GM12801 (cell line): Measurements from ENCODE around the gene NHSL2.

Experiments
- TF ChIP-seq, protein P1 (sequence below): IDR thresholded peaks from one replicate; pipeline ENCODE4 v1.5.1; 2011; ENCODE audit warnings: control low read depth; ENCODE audit not compliant: insufficient read length; ENCODE audit errors: extremely low read depth

The NHSL2 gene

DNA sequence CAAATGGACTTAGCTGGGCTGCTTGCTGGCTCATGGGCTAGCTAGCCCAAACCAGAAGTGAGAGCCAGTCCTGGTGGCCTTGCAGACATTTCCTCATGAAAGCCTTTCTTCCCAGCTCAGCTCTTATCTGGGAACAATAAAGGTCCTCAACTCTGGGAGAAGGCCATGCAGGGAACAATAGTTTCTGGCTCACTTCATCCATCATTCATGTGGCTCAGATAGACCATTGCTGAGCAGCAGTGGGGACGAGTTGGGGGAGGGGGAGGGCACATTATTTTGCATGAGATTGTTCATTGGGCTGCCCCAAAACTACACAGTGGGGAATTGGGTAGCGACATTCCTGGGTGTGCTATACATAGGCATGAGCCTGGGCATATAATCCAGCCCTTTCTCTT, 47.6 kb downstream of the NHSL2 start:
- TF ChIP-seq, protein P1, sequence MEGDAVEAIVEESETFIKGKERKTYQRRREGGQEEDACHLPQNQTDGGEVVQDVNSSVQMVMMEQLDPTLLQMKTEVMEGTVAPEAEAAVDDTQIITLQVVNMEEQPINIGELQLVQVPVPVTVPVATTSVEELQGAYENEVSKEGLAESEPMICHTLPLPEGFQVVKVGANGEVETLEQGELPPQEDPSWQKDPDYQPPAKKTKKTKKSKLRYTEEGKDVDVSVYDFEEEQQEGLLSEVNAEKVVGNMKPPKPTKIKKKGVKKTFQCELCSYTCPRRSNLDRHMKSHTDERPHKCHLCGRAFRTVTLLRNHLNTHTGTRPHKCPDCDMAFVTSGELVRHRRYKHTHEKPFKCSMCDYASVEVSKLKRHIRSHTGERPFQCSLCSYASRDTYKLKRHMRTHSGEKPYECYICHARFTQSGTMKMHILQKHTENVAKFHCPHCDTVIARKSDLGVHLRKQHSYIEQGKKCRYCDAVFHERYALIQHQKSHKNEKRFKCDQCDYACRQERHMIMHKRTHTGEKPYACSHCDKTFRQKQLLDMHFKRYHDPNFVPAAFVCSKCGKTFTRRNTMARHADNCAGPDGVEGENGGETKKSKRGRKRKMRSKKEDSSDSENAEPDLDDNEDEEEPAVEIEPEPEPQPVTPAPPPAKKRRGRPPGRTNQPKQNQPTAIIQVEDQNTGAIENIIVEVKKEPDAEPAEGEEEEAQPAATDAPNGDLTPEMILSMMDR, result no peak

DNA sequence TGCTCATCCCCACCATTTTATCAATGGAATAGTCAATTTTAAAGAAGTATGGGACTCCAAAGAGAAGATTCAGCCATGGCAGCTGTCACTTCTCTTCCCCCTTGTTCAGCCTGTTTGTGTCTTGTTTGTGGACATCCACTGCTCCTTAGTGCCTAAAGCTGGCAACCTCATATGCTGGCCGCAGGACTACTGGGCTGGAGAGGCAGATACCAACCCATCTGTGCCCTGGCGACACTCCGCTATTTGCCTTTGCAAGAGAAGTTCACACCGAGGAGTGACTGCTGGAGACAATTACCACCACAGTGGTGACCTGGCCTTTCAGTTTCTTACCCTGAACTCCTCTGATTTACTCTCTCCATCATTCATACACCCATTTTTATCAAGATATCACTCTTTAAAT, 64.3 kb downstream of the NHSL2 start:
- TF ChIP-seq, protein P1, result no peak

DNA sequence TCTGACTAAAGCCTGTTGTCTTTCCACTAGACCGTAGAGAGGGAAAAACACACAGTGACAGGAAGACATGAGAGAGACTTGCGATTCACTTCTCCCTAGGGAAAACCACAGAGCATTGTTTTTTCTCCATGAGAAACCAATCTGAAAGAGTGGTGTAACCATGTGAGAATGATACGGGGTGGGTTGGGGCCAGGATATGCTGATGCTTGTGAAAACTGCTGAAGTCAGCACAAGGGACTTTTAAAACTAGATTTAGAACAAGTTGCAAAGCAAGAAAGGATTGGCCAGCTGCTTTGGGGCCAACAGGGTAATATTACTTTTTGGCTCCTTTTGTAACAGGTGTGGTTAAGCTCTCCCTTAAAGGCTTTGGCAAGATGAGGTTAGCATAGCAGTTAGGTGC, 66.1 kb downstream of the NHSL2 start:
- TF ChIP-seq, protein P1, result no peak

DNA sequence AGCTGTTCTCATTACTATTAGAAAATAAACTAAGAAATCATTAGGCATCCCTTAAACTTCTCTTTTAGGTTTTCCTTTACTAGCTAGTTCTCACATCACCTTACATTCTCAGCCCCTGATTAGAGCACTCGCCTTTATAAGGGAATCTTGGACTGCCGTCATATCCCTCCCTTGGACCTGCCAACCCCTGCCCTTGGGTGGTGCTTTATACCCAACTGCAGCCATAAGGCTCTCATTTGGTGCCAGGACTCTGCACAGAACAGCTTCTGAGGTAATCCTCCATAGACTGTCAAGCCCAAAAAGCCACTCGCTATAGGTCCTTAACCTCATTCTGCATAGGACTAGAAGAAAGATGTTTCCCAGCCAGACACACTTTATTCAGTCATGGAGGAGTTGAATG, 67.5 kb downstream of the NHSL2 start:
- TF ChIP-seq, protein P1, result no peak

DNA sequence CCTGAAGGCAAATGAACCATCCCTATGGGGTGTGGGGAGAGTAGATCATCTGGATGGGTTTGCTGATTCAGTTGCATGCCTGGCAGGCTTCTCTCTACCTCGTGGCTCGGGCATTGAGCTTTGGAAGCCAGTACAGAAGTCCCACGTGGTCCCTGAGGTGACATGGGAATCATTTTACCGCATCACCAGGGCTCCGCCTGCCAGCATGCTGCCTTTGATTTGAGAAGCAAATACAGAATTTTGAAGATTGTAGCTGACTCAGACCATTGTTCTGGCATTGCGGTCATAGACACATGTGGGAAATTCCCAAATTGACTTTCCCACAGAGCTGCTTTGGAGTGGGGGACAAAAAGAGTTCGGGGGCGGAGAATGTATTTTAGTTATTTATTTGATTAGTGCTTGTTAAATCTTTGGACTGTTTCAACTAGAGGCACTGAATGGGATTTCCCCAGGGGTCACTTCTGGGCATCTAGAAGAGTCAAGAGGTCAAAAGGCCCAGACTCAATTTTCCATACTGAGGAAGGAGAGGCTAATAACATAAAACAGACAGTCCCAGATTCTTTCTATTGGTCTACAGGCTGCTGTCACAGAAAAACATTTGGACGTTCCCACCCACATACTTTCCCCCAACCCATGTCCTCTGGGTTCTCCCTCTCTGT, 79.3 kb downstream of the NHSL2 start:
- TF ChIP-seq, protein P1, result no peak

DNA sequence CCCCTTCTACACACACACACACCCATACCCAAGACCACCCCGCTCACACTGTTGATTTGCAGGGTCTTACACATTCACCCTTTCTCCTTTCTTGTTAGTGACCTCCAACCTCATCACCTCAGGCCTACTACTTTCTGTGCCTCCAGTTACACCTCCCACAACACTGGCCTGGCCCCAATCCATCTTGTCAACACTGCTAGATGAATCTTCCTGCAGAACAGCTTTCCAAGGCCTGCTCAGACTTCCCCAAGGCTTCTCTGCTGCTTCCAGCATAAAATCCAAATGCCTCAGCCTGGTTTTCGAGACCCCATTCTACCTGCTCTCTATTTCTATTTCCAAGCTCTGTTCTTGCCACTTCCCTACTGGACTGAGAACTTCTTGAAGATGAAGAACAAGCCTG, 79.9 kb downstream of the NHSL2 start:
- TF ChIP-seq, protein P1, result no peak

DNA sequence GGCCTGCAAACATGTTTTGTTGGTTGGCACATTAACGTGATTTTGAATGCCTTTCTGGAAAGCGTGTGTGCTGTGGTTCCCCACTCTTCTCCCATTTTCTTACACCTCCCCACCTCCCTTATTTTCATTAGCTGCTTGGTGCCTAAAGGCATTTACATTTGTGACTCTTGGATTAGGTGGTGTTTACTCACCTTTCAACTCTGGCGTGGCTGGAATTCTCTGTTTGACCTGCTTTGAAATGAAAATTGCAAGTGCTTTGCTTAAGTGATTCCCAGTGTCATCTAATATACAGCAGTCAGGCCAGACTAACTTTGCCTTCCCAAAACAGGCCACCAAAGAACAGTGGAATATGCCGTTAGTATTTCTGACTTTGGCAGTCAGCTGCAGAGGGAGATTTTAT, 80.5 kb downstream of the NHSL2 start:
- TF ChIP-seq, protein P1, result no peak

DNA sequence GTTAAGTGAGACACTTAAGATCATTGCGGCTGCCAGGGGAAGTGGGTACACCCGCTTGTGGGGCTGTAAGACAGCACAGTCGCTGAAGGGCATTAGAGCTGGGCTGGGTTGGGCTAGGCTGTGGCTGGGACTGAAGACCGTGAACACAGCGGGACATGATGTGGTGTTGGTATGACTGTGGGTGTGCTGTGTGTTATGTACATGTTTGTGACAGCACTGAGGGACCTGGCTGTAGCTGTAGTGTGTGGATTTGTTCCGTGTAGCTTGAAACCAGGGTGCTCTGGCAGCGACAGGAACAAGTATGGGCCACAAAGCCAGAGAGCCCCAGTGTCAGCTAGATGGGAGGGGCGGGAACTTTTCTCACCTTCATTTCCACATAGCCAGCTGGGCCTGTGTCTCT, 82.1 kb downstream of the NHSL2 start:
- TF ChIP-seq, protein P1, result no peak
